Upper lobe of right lung (tissue), 1 donor: ENCODE data around the gene GLT1D1. TPM values are rescaled to one million over a fixed set of nuclear protein-coding genes. Genes with fewer than 3 reads are reported as not detected.

Experiments used
- ATAC-seq: fragments of 200-7000 bp; cut with Tn5 transposase; one replicate; pipeline ENCODE4 v1.9.1; 2020; ENCODE audit warnings: mild to moderate bottlenecking, moderate library complexity
- DNase-seq: peaks from one replicate; pipeline ENCODE4 v3.0.0-alpha.2; 2020
- H3K27ac ChIP-seq: fragments of 200-600 bp; one replicate; pipeline ENCODE4 v1.8.0; 2022
- H3K27me3 ChIP-seq: fragments of 200-600 bp; one replicate; pipeline ENCODE4 v1.8.0; 2022; ENCODE audit warnings: mild to moderate bottlenecking
- H3K36me3 ChIP-seq: fragments of 200-600 bp; one replicate; pipeline ENCODE4 v1.8.0; 2022
- H3K4me1 ChIP-seq: fragments of 200-600 bp; one replicate; pipeline ENCODE4 v1.8.0; 2022
- H3K4me3 ChIP-seq: fragments of 200-600 bp; one replicate; pipeline ENCODE4 v1.8.0; 2022; ENCODE audit warnings: mild to moderate bottlenecking
- H3K9me3 ChIP-seq: fragments of 200-600 bp; one replicate; pipeline ENCODE4 v1.8.0; 2022
- CTCF ChIP-seq: fragments of 200-600 bp; IDR thresholded peaks from one replicate; pipeline ENCODE4 v1.8.0; 2022; ENCODE audit warnings: antibody characterized with exemption
- intact Hi-C: fragments of 100-400 bp; cut with DNase I; formaldehyde crosslinking; loops from one replicate; pipeline ENCODE4 v1.11.0; 2022
- total RNA-seq: library from RNA; stranded (reverse); fragmentation: NEBNext Ultra II Directional; extraction: Animal tissue kit (Norgen Biotek cat#: 25700); gene quantifications from one replicate; pipeline ENCODE4 v1.2.1, GENCODE V29; 2021
- donor health status: DM: no; HTN: yes; CAD: no; lungs with severe emphysema.

GLT1D1 gene
- total RNA-seq, 1 donor from 2014 or later: 3.5 TPM

GRCh38 chr12:128863957-128864356 is 10.7 kb downstream of the GLT1D1 start:
- DNase-seq (peak; percentile 37), ATAC-seq (no peak)
- no peaks in the 10 kb centered on the region for H3K36me3 ChIP-seq
- no peak overlapping the region for H3K4me3 ChIP-seq
- no peak for TF ChIP-seq CTCF
- no peak overlapping the region for H3K27ac ChIP-seq
- intact Hi-C loops: no loop called here
- no peaks in the 10 kb centered on the region for H3K4me1 ChIP-seq
- no peaks in the 10 kb centered on the region for H3K9me3 ChIP-seq
- no peaks in the 10 kb centered on the region for H3K27me3 ChIP-seq

GRCh38 chr12:128864516-128865186 is 11.4 kb downstream of the GLT1D1 start:
- Histone ChIP-seq H3K4me3 (no peak overlapping the region), H3K9me3 (no peaks in the 10 kb centered on the region), H3K27me3 (no peaks in the 10 kb centered on the region), H3K36me3 (no peaks in the 10 kb centered on the region), H3K27ac (no peak overlapping the region), H3K4me1 (no peaks in the 10 kb centered on the region)
- peak; percentile 46 for ATAC-seq
- TF ChIP-seq CTCF: no peak
- peak; percentile 39 for DNase-seq
- intact Hi-C loops: no loop called here

DNA sequence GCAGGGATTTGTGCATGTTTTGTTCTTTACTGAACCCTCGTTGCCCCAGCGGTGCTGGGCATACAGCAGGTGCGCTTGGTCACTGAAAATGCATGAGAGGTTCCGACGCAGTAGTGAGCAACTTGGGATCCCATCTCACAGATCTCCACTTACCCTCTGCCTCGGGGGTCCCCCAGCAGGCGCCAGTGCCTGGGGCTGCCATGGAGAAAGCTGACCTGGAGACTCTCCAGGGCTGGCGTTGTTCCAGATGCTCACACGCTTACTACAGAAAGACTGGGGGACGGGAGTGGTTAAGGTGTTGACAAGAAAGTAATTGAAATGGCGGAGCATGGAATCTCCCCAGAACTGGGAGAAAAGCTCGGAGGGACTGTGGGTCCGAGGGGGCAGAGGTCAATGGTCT is 14.2 kb downstream of the GLT1D1 start:
- no peaks in the 10 kb centered on the region for H3K27me3 ChIP-seq
- H3K27ac ChIP-seq: no peak overlapping the region
- H3K9me3 ChIP-seq: no peaks in the 10 kb centered on the region
- ATAC-seq (no peak), DNase-seq (peak; percentile 34)
- no peak for TF ChIP-seq CTCF
- no peaks in the 10 kb centered on the region for H3K4me1 ChIP-seq
- H3K36me3 ChIP-seq: no peaks in the 10 kb centered on the region
- H3K4me3 ChIP-seq: no peak overlapping the region
- intact Hi-C loops: no loop called here

DNA sequence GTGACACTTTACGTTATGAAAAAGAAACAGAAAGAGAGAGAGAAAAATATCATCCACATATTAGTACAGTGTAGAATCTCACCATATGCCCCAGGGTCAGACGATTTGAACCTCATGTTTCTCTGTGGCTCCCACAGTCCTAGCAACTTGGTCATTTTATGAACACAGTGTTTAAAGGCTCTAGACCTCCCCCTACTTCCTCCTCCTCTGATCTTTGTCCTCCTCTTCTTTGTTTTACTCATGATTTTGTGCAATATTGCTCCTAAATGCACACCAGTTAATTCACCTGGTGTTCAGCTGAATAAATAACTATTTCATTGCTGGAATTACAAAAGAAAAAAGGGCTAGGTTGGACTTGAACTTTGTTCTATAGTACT is 18.2 kb downstream of the GLT1D1 start:
- Histone ChIP-seq H3K4me1 (no peaks in the 10 kb centered on the region), H3K27ac (no peak overlapping the region), H3K4me3 (no peak overlapping the region), H3K36me3 (no peaks in the 10 kb centered on the region), H3K27me3 (no peaks in the 10 kb centered on the region), H3K9me3 (peaks cover 7% of the 10 kb centered on the region)
- TF ChIP-seq CTCF: no peak
- intact Hi-C loops: no loop called here
- ATAC-seq (no peak), DNase-seq (no peak)

GRCh38 chr12:128872303-128872702 is 19.0 kb downstream of the GLT1D1 start:
- TF ChIP-seq CTCF: no peak
- Histone ChIP-seq H3K27me3 (no peaks in the 10 kb centered on the region), H3K9me3 (peaks cover 7% of the 10 kb centered on the region), H3K4me3 (no peak overlapping the region), H3K36me3 (no peaks in the 10 kb centered on the region), H3K4me1 (no peaks in the 10 kb centered on the region), H3K27ac (no peak overlapping the region)
- peak; percentile 26 for DNase-seq
- peak; percentile 57 for ATAC-seq
- intact Hi-C loops: no loop called here

DNA sequence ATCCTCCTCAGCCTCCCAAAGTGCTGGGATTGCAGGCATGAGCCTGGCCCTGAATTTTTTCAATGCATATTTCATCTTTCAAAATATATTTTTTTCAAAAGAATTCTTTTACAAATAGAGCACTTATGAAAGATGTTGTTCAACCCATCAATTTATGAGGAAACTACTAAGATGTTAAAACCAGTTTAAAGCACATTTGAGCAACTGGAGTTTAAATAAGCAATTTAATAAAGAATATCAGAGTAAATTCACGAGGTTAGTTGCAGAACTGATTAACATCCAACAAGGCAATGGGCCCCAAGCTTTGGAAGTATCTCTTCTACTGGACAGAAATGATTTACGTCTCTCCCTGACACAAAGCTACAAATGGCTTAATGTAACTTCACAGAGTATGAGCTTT is 23.3 kb downstream of the GLT1D1 start:
- Histone ChIP-seq H3K27ac (no peak overlapping the region), H3K9me3 (peaks cover 7% of the 10 kb centered on the region), H3K27me3 (no peaks in the 10 kb centered on the region), H3K4me3 (no peak overlapping the region), H3K4me1 (no peaks in the 10 kb centered on the region), H3K36me3 (no peaks in the 10 kb centered on the region)
- ATAC-seq (no peak), DNase-seq (no peak)
- intact Hi-C loops: no loop called here
- TF ChIP-seq CTCF: no peak
